GM21529 (cell line): ENCODE measurements around the gene NRG2.

Source experiments
- ATAC-seq: cut with Tn5 transposase; IDR thresholded peaks from one replicate; pipeline ENCODE4 v1.9.1; 2021; ENCODE audit not compliant: unreplicated experiment

NRG2 gene

DNA sequence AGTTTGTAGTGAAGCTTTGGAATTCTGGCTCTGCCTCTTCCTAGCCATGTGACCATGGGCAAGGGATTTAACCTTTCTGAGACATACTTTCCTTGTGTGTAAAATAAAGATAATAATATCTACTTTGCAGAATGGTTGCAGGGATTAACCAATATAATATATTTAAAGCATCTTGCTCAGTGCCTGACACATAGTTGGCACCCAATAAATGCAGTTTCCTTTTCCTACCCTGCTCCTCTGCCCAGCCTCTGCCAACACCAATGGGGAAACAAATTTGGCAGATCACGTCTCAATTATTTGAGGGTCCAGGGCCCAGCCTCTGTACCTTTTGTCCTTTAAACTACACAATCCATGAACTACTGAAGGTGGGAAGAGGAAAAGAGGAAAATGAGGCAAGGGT is 91.1 kb downstream of the NRG2 start:
- no peak for ATAC-seq

GRCh38 chr5:139951296-139951924 is 91.7 kb downstream of the NRG2 start:
- ATAC-seq, result no peak

DNA sequence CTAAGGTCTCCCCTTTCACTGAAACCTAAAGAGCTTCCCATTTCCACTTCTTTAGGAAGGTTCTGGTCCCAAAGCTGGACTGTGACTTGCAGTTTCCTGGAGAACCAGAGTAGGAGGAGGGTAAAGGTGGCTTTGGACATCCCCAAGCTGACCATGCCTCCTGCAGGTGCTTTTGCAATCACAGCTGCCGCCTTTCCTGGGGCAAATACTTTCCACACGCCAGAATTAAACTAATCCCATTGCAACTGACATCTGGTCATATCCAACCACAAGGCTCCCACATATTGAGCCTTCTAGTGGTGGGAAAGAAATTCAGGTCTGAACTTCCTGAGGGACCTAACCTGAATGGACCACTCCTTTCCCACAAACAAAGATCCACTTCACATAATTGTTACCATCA is 92.7 kb downstream of the NRG2 start:
- no peak for ATAC-seq

DNA sequence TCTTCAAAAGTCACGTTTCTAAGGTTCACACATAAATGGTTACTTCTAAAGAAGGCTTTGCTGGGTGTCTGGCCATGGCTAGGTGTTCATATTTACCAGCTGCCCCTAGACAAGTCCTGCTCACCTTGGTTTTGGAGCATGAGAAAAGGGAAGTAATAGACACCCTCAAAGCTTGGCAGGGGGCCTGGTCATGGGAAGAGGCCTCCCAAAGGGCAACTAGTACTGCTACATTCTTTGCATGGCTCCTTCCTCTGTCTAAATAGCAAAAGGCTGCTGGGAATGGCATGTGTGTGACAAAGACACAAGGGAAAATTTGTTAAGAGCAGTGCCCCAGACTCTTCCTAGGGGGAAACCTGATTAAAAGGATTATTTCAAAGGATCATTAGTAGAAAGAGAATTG is 93.4 kb downstream of the NRG2 start:
- no peak for ATAC-seq

DNA sequence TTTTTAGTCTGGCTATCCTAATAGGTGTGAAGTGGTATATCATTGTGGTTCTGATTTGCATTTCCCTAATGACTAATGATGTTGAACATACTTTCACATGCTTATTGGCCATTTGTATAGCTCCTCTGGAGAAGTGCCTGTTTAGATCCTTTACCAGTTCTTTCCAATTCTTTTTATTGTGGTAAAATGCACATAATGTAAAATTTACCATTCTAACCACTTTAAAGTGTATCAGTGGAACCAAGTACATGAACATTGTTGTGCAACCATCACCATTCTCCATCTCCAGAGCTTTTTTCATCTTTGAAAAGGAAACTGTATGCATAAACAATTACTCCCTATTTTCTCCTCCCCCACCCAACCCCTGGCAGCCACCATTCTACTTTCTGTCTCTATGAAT is 95.4 kb downstream of the NRG2 start:
- ATAC-seq, result no peak

DNA sequence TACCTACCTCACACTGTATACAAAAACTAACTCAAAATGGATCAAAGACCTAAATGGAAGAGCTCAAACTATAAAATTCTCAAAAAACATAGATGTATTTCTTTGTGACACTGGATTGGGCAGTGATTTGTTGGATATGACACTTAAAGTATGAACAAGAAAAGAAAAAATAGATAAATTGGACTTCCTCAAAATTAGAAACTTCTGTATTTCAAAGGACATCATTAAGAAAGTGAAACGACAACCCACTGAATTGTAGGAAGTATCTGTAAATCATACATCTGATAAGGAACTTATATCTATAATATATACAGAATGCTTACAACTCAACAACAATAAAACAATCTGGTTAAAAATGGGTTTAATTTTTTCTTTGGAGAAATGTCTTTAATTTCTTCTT is 96.7 kb downstream of the NRG2 start:
- no peak for ATAC-seq

GRCh38 chr5:139946006-139946405 is 97.1 kb downstream of the NRG2 start:
- no peak for ATAC-seq

DNA sequence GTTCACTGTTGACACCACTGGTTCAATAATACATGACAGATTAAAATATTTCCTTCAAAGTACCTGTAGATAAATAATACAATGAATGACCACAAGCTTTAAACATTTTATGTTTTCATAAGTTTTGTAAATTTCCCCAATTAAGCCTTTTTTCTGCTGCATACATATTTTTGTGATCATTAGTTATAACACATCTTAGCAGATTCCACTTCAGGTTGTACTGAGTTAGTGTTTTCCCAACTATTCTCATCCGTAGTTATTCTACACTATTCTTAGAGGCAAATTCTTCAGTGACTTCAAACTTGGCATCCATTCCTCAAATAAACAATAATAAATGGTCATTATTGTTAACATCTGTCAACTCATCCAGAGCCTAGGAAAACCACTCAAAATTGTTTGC is 100.9 kb downstream of the NRG2 start:
- ATAC-seq, result no peak

GRCh38 chr5:139930406-139930805 is 112.7 kb downstream of the NRG2 start:
- ATAC-seq, result no peak

DNA sequence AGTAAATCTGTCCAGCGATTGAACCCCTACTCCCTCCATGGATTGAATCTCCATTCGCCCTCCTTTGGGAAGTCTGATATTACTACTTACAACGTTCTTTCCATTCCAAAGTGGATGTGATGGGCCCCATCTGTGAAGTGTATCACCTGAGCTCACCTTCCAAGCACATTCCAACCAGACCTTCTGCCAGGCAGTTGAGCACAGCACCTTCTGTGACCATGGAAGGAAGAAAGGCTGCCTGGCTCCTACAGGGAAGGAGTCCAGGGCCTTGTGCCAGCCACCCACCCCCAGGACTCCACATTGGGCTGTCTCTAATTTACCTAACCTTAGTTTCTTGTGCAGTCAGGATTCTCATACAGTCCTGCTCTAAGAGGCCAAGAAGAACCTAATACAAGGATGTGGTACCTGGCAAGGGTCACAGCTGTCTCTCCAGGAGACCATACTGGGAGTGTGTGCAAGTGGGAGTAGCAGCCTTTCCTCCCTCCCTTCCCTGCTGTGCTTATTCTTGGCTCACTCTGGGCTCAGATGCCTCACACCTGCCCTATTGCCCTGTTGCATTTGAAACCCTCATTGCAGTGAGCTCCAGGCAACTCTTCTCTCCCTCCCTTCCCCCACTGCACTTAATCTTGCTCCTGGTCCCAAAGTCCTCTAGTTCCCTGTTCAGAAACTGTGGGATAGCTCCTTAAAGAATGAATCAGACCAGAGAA is 116.1 kb downstream of the NRG2 start:
- no peak for ATAC-seq

DNA sequence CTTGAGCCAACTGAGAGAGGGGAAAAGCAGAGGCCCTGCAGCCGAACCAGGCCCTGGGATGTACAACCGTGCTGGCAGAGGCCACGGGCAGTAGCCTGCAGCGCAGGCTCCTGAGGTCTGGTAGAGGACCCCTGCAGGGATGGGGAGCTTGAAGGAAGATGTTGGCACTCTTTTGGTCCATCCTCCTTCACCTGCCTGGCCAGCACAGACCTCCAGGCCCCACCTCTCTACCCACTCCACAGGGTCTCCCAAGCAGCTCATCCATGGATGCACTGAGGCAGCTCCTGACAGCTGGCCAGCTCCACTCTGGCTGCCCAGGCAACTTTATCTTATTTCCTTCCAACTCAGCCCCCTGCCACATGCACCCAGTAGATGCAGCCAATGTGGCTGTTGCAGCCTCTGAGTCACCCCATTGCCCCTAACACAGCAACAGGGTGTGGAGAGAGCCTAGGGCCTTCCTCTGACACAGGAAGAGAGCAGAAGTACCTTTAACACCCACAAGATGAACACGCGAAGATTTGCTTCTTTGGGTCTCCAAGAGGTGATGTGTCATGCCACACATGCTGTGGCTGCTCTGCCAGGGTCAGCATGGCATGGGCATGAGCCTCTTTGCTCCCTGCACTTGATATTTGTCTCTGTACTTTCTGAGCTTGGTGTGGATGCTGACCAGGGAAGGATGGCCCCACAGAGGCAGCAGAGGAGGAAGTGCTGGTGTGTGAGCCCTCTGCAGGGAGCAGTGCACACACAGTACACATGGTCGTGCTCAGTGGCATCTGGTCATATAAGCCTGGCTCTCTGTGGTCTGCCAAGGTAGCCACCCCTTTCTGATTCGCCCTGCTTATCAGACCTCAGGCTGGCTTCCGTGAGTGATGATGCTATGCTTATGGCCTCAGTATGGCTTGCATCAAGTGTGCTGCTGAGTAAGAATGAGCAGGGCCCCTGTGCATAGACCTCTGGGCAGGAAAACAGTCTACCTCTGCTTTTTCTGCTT is 117.2 kb downstream of the NRG2 start:
- no peak for ATAC-seq

DNA sequence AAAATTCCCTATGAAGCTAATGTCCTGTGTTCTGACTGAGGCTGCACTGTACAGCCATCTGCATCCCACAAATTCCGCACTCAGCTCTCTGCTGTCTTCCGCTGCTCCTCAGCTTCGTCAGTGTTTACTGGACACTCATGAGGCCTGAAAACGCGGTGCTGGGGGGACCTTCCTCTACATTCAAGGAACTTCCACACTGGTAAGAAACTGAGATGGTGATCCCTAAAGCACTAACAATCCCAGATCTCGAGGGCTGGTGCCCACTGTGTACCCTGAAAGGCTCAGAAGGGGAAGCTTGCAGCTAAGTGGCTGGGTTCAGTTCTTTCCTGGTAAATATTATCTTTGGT is 117.9 kb downstream of the NRG2 start:
- no peak for ATAC-seq

DNA sequence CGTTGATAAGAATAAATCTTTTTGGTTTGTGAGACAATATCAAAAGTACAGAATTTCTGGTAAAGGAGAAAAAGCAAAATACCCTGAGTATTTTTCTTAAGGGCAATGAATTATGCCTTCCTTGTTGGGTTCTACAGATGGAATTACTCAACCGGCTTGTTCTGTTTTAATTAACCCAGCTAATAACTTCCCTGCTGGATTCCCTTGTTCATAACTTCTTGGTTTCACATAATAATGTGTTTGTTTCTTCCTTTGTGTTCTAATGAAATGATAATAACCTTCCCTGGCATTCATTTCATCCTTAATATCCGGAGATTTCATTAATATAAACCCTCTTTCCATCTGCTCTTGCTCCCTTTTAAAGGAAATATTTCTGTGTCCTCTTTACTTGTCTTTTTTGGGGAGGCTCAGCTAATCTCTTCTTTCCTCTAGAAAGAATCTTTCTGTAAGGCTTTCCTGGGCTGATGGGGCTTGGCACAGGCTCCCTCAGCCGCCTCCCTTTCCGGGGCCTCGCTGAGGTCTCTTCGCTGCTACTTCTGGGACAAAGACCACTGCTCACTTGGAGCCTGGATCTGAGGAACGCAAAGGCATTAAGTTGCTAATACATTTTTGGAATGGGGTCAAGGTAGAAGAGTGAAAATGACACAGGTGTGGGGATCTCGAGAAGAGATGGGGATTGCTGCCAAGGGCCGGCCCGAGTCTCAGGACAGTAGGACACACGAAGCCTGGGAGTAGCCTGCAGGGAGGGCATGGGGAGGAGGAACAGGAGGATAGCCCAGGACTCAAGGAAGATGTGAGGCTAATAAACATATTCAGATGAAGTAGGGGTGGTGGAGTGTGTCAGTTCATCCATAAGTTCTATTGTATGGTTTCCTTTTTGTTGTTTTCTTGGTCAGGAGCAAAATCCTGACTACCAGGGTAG is 118.5 kb downstream of the NRG2 start:
- ATAC-seq, result no peak

GRCh38 chr5:139919308-139919707 is 123.8 kb downstream of the NRG2 start:
- no peak for ATAC-seq

GRCh38 chr5:139915834-139916233 is 127.3 kb downstream of the NRG2 start:
- ATAC-seq, result no peak

- ATAC-seq, result no peak
Measured at GRCh38 chr5:139915266-139915665, 127.8 kb downstream of the NRG2 start.

DNA sequence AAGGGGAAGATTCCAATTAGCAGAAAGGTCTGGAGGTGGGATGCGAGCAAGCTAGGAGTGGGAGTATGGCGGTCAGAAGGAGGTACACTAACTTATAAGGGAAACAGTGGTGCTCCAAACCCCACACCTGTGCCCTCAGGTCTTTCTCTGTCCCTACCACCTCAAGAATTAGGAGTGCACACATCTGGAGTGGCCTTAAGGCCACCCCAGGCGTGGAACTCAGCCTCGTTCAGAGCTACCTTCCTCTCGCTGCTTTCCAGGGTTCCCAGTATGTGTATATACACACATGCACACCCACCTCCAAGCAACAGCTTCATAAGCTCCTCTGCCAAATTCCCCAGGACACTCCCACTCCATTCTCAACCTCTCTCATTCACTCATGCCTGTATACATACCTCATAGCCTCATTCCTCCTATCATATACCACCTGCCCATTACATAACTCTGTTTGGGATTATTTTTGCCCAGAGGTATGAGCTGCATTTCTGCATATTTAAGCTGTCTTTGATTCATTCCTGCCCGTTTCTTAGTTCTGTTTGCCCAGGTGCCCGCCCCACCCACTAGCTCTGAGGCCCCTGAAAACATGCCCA is 128.8 kb downstream of the NRG2 start:
- no peak for ATAC-seq

DNA sequence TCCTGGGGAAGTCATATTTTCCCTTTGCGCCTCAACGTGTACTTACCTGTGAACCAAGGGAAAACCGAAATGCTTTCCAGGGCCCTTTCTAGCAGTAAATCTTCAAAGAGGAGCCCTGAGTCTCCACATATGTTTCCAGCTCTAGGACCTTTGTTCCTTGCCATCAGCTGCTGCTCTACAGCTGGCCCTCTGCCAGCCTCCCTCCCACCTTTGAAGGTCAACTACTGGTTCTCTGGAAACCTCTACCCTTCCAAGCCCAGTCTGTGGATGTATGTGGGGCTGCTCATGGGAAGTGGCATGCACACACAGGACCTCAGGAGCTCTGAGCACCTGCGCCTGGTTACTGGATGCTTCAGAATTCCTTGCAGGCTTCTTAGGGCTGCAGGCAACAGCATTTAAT is 130.3 kb downstream of the NRG2 start:
- no peak for ATAC-seq

DNA sequence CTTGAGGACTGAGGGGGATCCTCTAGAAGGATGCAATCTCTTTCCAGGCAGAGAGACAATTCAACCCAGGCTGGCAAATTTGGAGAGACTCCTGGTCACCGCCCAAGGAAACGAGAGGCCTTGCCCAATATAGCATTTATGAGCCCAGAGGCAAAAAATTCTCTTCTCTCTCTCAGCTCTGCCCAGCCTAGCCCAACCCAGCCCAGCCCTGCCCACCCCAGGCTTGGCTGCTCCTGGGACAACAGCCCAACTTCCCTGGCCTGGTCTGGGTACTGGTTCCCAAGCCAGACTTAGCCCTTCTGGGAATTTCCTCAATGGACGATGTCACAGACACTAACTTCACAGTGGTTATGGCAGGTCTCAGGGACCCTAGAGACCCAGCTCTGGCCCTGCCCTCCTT is 130.9 kb downstream of the NRG2 start:
- no peak for ATAC-seq

- ATAC-seq, result no peak
Measured at GRCh38 chr5:139911425-139912120, 131.5 kb downstream of the NRG2 start.
